DND-41 (cell line): ENCODE measurements around the gene ELAC2.

Experiments used
- EZH2 ChIP-seq: IDR thresholded peaks from 3 replicates; pipeline ENCODE4 v1.6.1; 2012; ENCODE audit warnings: borderline replicate concordance, low read depth, mild to moderate bottlenecking, moderate library complexity, low read length, inconsistent platforms; ENCODE audit not compliant: severe bottlenecking
- TF ChIP-seq, protein P1 (sequence below): IDR thresholded peaks from 2 replicates; pipeline ENCODE4 v1.5.1; 2012; ENCODE audit warnings: borderline replicate concordance, low read length, moderate library complexity, mild to moderate bottlenecking; ENCODE audit not compliant: poor library complexity, severe bottlenecking; ENCODE audit errors: extremely low read depth

DNA sequence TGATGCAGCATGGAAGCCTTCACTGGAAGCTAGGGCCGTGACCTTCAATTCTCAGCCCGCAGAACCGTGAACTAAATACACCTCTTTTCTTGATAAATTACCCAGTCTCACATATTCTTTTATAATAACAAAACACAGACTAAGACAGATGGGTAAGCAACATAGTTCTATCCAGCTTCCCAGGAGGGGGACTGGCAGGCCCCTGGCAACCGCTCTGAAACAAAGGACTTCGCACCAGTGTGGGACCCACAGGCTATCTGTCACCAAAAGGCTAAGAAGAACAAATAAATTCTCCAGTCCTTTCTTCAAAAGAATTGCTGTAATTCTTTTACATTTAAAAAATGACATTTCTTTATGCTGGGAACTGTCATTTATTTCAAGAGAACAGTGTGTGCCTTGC lies 19.0 kb downstream of the ELAC2 start:
- TF ChIP-seq, protein P1, sequence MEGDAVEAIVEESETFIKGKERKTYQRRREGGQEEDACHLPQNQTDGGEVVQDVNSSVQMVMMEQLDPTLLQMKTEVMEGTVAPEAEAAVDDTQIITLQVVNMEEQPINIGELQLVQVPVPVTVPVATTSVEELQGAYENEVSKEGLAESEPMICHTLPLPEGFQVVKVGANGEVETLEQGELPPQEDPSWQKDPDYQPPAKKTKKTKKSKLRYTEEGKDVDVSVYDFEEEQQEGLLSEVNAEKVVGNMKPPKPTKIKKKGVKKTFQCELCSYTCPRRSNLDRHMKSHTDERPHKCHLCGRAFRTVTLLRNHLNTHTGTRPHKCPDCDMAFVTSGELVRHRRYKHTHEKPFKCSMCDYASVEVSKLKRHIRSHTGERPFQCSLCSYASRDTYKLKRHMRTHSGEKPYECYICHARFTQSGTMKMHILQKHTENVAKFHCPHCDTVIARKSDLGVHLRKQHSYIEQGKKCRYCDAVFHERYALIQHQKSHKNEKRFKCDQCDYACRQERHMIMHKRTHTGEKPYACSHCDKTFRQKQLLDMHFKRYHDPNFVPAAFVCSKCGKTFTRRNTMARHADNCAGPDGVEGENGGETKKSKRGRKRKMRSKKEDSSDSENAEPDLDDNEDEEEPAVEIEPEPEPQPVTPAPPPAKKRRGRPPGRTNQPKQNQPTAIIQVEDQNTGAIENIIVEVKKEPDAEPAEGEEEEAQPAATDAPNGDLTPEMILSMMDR: no peak
- no peak for TF ChIP-seq EZH2
